Lower lobe of right lung (tissue), 2 donors: ENCODE data around the gene PWP1. TPM values are rescaled to one million over a fixed set of nuclear protein-coding genes. Genes with fewer than 3 reads are reported as not detected.
"Not testable (repeated sequence)": the region's sequence is repeated elsewhere in the genome, so short reads cannot be mapped to it uniquely, and the experiment has no call there.

Experiments
- ATAC-seq, 2 donors: fragments of 200-7000 bp; cut with Tn5 transposase; one replicate each; pipeline ENCODE4 v1.9.1; 2020 to 2022; ENCODE audit warnings: mild to moderate bottlenecking in 2 of 2, moderate library complexity in 2 of 2
- DNase-seq: peaks from one replicate; pipeline ENCODE4 v3.0.0-alpha.2; 2020
- H3K27ac ChIP-seq: fragments of 200-600 bp; one replicate; pipeline ENCODE4 v1.8.0; 2022
- H3K27me3 ChIP-seq: fragments of 200-600 bp; one replicate; pipeline ENCODE4 v1.8.0; 2022; ENCODE audit warnings: low read depth
- H3K36me3 ChIP-seq: fragments of 200-600 bp; one replicate; pipeline ENCODE4 v1.8.0; 2022; ENCODE audit warnings: mild to moderate bottlenecking
- H3K4me1 ChIP-seq: fragments of 200-600 bp; one replicate; pipeline ENCODE4 v1.8.0; 2022
- H3K4me3 ChIP-seq: fragments of 200-600 bp; one replicate; pipeline ENCODE4 v1.8.0; 2022; ENCODE audit warnings: mild to moderate bottlenecking
- H3K9me3 ChIP-seq: fragments of 200-600 bp; one replicate; pipeline ENCODE4 v1.8.0; 2022
- intact Hi-C: fragments of 100-400 bp; cut with DNase I; formaldehyde crosslinking; loops from one replicate; pipeline ENCODE4 v1.11.0; 2022
- total RNA-seq: library from RNA; stranded (reverse); fragmentation: NEBNext Ultra II Directional; extraction: Animal tissue kit (Norgen Biotek cat#: 25700); gene quantifications from one replicate; pipeline ENCODE4 v1.2.1, GENCODE V29; 2021
- TF ChIP-seq, protein P1 (sequence below): fragments of 200-600 bp; IDR thresholded peaks from one replicate; pipeline ENCODE4 v1.8.0; 2022; ENCODE audit warnings: antibody characterized with exemption, mild to moderate bottlenecking
- donor health status: DM: no; HTN: yes; CAD: no; lungs with severe emphysema.

Gene PWP1
- total RNA-seq, 1 donor from 2014 or later, result 24.8 TPM

DNA sequence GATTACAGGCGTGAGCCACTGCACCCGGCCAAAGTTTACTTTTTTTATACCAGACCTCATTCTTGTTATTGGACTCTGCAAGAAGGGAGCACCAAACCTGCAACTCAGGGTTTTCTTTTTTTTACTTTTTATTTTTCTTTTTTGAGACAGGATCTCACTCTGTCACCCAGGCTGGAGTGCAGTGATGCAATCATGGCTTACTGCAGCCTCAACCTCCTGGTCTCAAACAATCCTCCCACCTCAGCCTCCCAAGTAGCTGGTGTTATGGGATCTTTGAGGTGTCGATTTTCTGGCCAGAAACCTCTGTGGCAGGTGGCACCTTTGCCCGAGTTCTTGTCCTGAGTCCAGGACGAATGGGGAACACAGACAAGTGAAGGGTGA lies 4.2 kb upstream of the PWP1 start:
- DNase-seq, result no peak
- TF ChIP-seq, protein P1, sequence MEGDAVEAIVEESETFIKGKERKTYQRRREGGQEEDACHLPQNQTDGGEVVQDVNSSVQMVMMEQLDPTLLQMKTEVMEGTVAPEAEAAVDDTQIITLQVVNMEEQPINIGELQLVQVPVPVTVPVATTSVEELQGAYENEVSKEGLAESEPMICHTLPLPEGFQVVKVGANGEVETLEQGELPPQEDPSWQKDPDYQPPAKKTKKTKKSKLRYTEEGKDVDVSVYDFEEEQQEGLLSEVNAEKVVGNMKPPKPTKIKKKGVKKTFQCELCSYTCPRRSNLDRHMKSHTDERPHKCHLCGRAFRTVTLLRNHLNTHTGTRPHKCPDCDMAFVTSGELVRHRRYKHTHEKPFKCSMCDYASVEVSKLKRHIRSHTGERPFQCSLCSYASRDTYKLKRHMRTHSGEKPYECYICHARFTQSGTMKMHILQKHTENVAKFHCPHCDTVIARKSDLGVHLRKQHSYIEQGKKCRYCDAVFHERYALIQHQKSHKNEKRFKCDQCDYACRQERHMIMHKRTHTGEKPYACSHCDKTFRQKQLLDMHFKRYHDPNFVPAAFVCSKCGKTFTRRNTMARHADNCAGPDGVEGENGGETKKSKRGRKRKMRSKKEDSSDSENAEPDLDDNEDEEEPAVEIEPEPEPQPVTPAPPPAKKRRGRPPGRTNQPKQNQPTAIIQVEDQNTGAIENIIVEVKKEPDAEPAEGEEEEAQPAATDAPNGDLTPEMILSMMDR, result no peak
- H3K4me3 ChIP-seq, result no peak overlapping the region
- H3K9me3 ChIP-seq, result no peaks in the 10 kb centered on the region
- H3K4me1 ChIP-seq, result peaks cover 10% of the 10 kb centered on the region
- intact Hi-C loops, result no loop called here
- no peak overlapping the region for H3K27ac ChIP-seq
- H3K27me3 ChIP-seq, result no peaks in the 10 kb centered on the region
- H3K36me3 ChIP-seq, result no peaks in the 10 kb centered on the region
- ATAC-seq, result no peak

DNA sequence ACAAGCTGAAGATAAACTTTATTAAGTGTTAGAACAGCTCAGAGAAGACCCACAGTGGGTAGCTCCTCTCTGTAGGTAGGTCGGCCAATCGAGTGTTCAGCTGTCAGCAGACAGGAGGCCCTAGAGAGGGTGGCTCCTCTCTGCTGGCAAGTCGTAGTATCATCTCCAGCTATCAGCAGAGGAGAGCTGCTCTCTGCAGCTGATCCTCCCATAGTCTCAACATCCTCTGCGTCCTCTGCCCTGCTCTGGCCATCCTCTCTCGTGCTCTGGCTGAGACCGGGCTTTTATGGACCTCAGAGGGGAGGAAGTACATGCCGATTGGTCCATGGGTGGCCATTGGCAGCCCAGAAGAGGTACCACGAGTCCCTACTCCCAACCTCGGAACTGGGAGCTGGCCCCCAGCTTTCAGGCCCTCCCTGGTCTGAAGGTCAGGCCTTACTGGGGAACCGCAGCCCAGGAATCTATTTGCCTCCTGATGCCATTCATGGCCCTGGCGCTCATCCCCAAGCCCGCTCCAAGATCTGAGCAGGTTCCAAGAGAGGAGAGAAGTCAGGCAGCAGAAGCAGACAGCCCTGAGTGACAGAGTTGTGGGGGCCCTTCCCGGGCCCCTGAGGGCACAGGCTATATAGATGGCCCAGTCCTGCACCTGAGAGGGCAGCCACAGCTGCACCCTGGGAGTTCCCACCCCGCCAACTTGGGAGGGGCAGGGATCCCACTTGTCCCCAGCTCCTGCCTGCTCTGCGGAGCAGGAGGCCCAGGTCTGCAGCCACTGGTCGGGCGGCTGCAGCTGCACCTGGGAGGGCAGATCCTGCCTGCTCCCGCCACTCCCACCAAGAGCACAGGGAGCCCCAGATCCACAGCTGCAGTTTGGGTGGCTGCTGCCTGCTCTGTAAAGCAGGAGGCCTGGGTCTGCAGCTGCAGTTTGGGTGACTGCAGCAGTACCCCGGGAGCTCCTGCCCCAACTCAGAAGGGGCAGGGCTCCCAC lies 3.5 kb upstream of the PWP1 start:
- intact Hi-C loops, result no loop called here
- DNase-seq (no peak), ATAC-seq (no peak)
- Histone ChIP-seq H3K4me3 (no peak overlapping the region), H3K36me3 (no peaks in the 10 kb centered on the region), H3K27me3 (no peaks in the 10 kb centered on the region), H3K4me1 (peaks cover 17% of the 10 kb centered on the region), H3K27ac (no peak overlapping the region), H3K9me3 (no peaks in the 10 kb centered on the region)
- TF ChIP-seq, protein P1, result no peak

DNA sequence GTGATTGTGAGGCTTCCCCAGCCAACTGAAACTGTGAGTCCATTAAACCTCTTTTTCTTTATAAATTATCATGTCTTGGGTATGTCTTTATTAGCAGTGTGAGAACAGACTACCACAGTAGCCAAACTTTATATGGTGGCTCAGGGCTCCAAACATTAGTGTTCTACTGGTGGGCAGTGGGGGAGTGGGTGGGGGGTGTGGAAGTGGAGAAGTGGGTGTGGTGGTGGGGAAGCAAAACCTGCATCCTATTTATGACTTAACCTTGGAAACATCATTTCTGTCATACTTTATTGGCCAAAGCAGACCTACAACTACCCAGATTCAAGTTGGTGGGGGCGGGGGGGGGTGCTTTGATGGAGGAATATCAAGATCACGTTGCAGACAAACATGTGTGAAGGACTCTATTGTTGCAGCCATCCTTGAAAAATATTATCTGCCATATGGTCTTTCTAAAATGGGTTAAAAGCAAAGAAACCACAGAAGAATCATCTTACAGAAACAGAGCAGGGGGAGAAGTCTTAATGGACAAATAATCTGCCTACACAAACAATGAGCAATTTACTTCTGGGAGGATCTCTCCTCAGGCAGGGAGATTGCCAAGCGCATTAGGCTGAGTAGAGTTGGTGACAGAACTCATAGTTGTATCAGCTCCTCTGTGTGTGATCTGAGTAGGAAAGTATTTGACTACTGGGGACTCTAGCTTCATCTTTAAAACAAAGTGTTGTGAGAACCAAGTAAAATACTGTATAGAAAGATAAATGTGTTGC lies 1.4 kb upstream of the PWP1 start:
- ATAC-seq, result no peak
- no peaks in the 10 kb centered on the region for H3K9me3 ChIP-seq

GRCh38 chr12:107684990-107685359 lies 624 bp upstream of the PWP1 start:
- H3K36me3 ChIP-seq, result peaks cover 18% of the 10 kb centered on the region
- H3K27ac ChIP-seq, result peak overlapping the region; percentile 86
- no peaks in the 10 kb centered on the region for H3K27me3 ChIP-seq
- peaks cover 22% of the 10 kb centered on the region for H3K4me1 ChIP-seq
- TF ChIP-seq, protein P1, result no peak
- no peak for DNase-seq
- peak overlapping the region; percentile 95 for H3K4me3 ChIP-seq
- intact Hi-C loops, result no loop called here
- H3K9me3 ChIP-seq, result no peaks in the 10 kb centered on the region
- peak in 1 of 2 donors; percentile 25 for ATAC-seq

More for the DNA sequence above, 1.4 kb upstream of the PWP1 start:
- peaks cover 22% of the 10 kb centered on the region for H3K4me1 ChIP-seq
- H3K4me3 ChIP-seq, result peak overlapping the region; percentile 95
- no peaks in the 10 kb centered on the region for H3K27me3 ChIP-seq
- H3K27ac ChIP-seq, result no peak overlapping the region
- TF ChIP-seq, protein P1, result no peak
- intact Hi-C loops, result no loop called here
- no peak for DNase-seq
- H3K36me3 ChIP-seq, result peaks cover 10% of the 10 kb centered on the region

DNA sequence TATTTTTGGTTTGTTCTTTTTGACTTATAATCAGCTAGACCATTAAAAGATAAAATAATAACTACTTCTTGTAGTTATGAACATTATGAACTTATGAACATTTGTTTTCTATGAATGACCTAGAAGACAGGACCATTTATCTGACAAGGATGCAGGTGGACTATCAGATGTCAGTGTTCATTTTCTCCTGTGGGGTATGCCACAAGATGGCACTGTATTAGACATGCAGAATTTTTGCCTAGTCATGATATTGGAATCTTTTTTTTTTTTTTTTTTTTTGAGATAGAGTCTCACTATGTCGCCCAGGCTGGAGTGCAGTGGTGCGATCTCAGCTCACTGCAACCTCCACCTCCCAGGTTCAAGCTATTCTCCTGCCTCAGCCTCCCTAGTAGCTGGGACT lies 10.2 kb downstream of the PWP1 start:
- H3K4me3 ChIP-seq, DNase-seq, H3K9me3 ChIP-seq, H3K4me1 ChIP-seq, intact Hi-C loops, H3K27ac ChIP-seq, ATAC-seq, H3K27me3 ChIP-seq: not testable (repeated sequence)
- H3K36me3 ChIP-seq, result peaks cover 100% of the 10 kb centered on the region
